ENCODE data around the gene SERPINB3. TPM values are rescaled to one million over a fixed set of nuclear protein-coding genes. Genes with fewer than 3 reads are reported as not detected.
"Not testable (repeated sequence)": the region's sequence is repeated elsewhere in the genome, so short reads cannot be mapped to it uniquely, and the experiment has no call there.

The SERPINB3 gene
- total RNA-seq, result not detected in 2 replicates

GRCh38 chr18:63661750-63662149 is at the start of gene SERPINB3:
SERPINB3 (minus strand) TSS chr18:63661893; CDS start chr18:63661216, 677 bp downstream.
- DNase-seq (ENCODE audit: low spot score); H3K9me3 Mint-ChIP-seq; intact Hi-C loops (cut with micrococcal nuclease); H3K27me3 Mint-ChIP-seq (ENCODE audit: insufficient read depth); H3K27ac Mint-ChIP-seq; H3K4me1 Mint-ChIP-seq (ENCODE audit: low read depth); H3K36me3 Mint-ChIP-seq (ENCODE audit: low read depth); H3K4me3 Mint-ChIP-seq: not testable (repeated sequence)

- Mint-ChIP-seq H3K4me3 (no peak overlapping the region), H3K4me1 (ENCODE audit: low read depth) (no peaks in the 10 kb centered on the region), H3K27me3 (ENCODE audit: insufficient read depth) (no peaks in the 10 kb centered on the region), H3K36me3 (ENCODE audit: low read depth) (no peaks in the 10 kb centered on the region), H3K27ac (no peak overlapping the region), H3K9me3 (peaks cover 4% of the 10 kb centered on the region)
- intact Hi-C loops (cut with micrococcal nuclease), result no loop called here
- no peak for DNase-seq (ENCODE audit: low spot score)
Measured at GRCh38 chr18:63708650-63709049, 47.0 kb upstream of the SERPINB3 start.

GRCh38 chr18:63707816-63708215 is 46.1 kb upstream of the SERPINB3 start:
- H3K36me3 Mint-ChIP-seq (ENCODE audit: low read depth), result no peaks in the 10 kb centered on the region
- H3K4me1 Mint-ChIP-seq (ENCODE audit: low read depth), result no peaks in the 10 kb centered on the region
- H3K27me3 Mint-ChIP-seq (ENCODE audit: insufficient read depth), result no peaks in the 10 kb centered on the region
- no peak for DNase-seq (ENCODE audit: low spot score)
- no peaks in the 10 kb centered on the region for H3K9me3 Mint-ChIP-seq
- H3K27ac Mint-ChIP-seq, result no peak overlapping the region
- no peak overlapping the region for H3K4me3 Mint-ChIP-seq
- intact Hi-C loops (cut with micrococcal nuclease), result no loop called here

- Mint-ChIP-seq H3K4me1 (ENCODE audit: low read depth) (no peaks in the 10 kb centered on the region), H3K27me3 (ENCODE audit: insufficient read depth) (no peaks in the 10 kb centered on the region), H3K4me3 (no peak overlapping the region), H3K36me3 (ENCODE audit: low read depth) (no peaks in the 10 kb centered on the region), H3K27ac (no peak overlapping the region), H3K9me3 (no peaks in the 10 kb centered on the region)
- intact Hi-C loops (cut with micrococcal nuclease), result no loop called here
- DNase-seq (ENCODE audit: low spot score), result no peak
Measured at GRCh38 chr18:63705401-63705800, 43.7 kb upstream of the SERPINB3 start.

- Mint-ChIP-seq H3K4me1 (ENCODE audit: low read depth) (no peaks in the 10 kb centered on the region), H3K9me3 (no peaks in the 10 kb centered on the region), H3K4me3 (no peak within 1 kb of the TSS), H3K27ac (no peak within 1 kb of the TSS), H3K27me3 (ENCODE audit: insufficient read depth) (no peaks in the 10 kb centered on the region), H3K36me3 (ENCODE audit: low read depth) (no peaks in the 10 kb centered on the region)
- no peak for DNase-seq (ENCODE audit: low spot score)
- intact Hi-C loops (cut with micrococcal nuclease), result no loop called here
Measured at GRCh38 chr18:63702660-63703059, 41.0 kb upstream of the SERPINB3 start, which contains the start of gene SERPINB11. SERPINB11 (plus strand) TSS chr18:63702960; CDS start chr18:63710194, 7,234 bp downstream.

GRCh38 chr18:63701952-63702351 is 40.3 kb upstream of the SERPINB3 start:
- H3K4me3 Mint-ChIP-seq, result no peak overlapping the region
- no peaks in the 10 kb centered on the region for H3K9me3 Mint-ChIP-seq
- H3K27ac Mint-ChIP-seq, result no peak overlapping the region
- H3K36me3 Mint-ChIP-seq (ENCODE audit: low read depth), result no peaks in the 10 kb centered on the region
- DNase-seq (ENCODE audit: low spot score), result no peak
- intact Hi-C loops (cut with micrococcal nuclease), result no loop called here
- no peaks in the 10 kb centered on the region for H3K4me1 Mint-ChIP-seq (ENCODE audit: low read depth)
- H3K27me3 Mint-ChIP-seq (ENCODE audit: insufficient read depth), result no peaks in the 10 kb centered on the region

GRCh38 chr18:63700501-63700900 is 38.8 kb upstream of the SERPINB3 start:
- H3K36me3 Mint-ChIP-seq (ENCODE audit: low read depth), result no peaks in the 10 kb centered on the region
- no peak overlapping the region for H3K27ac Mint-ChIP-seq
- no peaks in the 10 kb centered on the region for H3K9me3 Mint-ChIP-seq
- no peak overlapping the region for H3K4me3 Mint-ChIP-seq
- intact Hi-C loops (cut with micrococcal nuclease), result no loop called here
- no peak for DNase-seq (ENCODE audit: low spot score)
- H3K4me1 Mint-ChIP-seq (ENCODE audit: low read depth), result no peaks in the 10 kb centered on the region
- no peaks in the 10 kb centered on the region for H3K27me3 Mint-ChIP-seq (ENCODE audit: insufficient read depth)

- DNase-seq (ENCODE audit: low spot score), result no peak
- H3K9me3 Mint-ChIP-seq, result peaks cover 5% of the 10 kb centered on the region
Measured at GRCh38 chr18:63697097-63697660, 35.5 kb upstream of the SERPINB3 start.

GRCh38 chr18:63689064-63689463 is 27.4 kb upstream of the SERPINB3 start:
- DNase-seq (ENCODE audit: low spot score), result no peak
- Mint-ChIP-seq H3K27me3 (ENCODE audit: insufficient read depth) (no peaks in the 10 kb centered on the region), H3K27ac (no peak overlapping the region), H3K36me3 (ENCODE audit: low read depth) (no peaks in the 10 kb centered on the region), H3K4me3 (no peak overlapping the region), H3K4me1 (ENCODE audit: low read depth) (no peaks in the 10 kb centered on the region), H3K9me3 (peaks cover 5% of the 10 kb centered on the region)
- intact Hi-C loops (cut with micrococcal nuclease), result no loop called here

More at GRCh38 chr18:63697097-63697660, 35.5 kb upstream of the SERPINB3 start:
- intact Hi-C loops (cut with micrococcal nuclease), result no loop called here
- Mint-ChIP-seq H3K36me3 (ENCODE audit: low read depth) (no peaks in the 10 kb centered on the region), H3K27ac (no peak overlapping the region), H3K4me1 (ENCODE audit: low read depth) (no peaks in the 10 kb centered on the region), H3K4me3 (no peak overlapping the region), H3K27me3 (ENCODE audit: insufficient read depth) (no peaks in the 10 kb centered on the region)

- Mint-ChIP-seq H3K27me3 (ENCODE audit: insufficient read depth) (no peaks in the 10 kb centered on the region), H3K4me1 (ENCODE audit: low read depth) (no peaks in the 10 kb centered on the region), H3K9me3 (no peaks in the 10 kb centered on the region), H3K36me3 (ENCODE audit: low read depth) (no peaks in the 10 kb centered on the region), H3K4me3 (no peak overlapping the region), H3K27ac (no peak overlapping the region)
- intact Hi-C loops (cut with micrococcal nuclease), result no loop called here
- DNase-seq (ENCODE audit: low spot score), result no peak
Measured at GRCh38 chr18:63686871-63687270, 25.2 kb upstream of the SERPINB3 start.

GRCh38 chr18:63684718-63685117 is 23.0 kb upstream of the SERPINB3 start:
- H3K27ac Mint-ChIP-seq, result no peak overlapping the region
- intact Hi-C loops (cut with micrococcal nuclease), result no loop called here
- H3K36me3 Mint-ChIP-seq (ENCODE audit: low read depth), result no peaks in the 10 kb centered on the region
- no peaks in the 10 kb centered on the region for H3K27me3 Mint-ChIP-seq (ENCODE audit: insufficient read depth)
- H3K4me3 Mint-ChIP-seq, result no peak overlapping the region
- no peak for DNase-seq (ENCODE audit: low spot score)
- no peaks in the 10 kb centered on the region for H3K9me3 Mint-ChIP-seq
- H3K4me1 Mint-ChIP-seq (ENCODE audit: low read depth), result no peaks in the 10 kb centered on the region

GRCh38 chr18:63683890-63684289 is 22.2 kb upstream of the SERPINB3 start:
- Mint-ChIP-seq H3K27ac (no peak overlapping the region), H3K4me1 (ENCODE audit: low read depth) (no peaks in the 10 kb centered on the region), H3K27me3 (ENCODE audit: insufficient read depth) (no peaks in the 10 kb centered on the region), H3K4me3 (no peak overlapping the region), H3K36me3 (ENCODE audit: low read depth) (no peaks in the 10 kb centered on the region), H3K9me3 (no peaks in the 10 kb centered on the region)
- DNase-seq (ENCODE audit: low spot score), result no peak
- intact Hi-C loops (cut with micrococcal nuclease), result no loop called here

GRCh38 chr18:63683152-63683551 is 21.5 kb upstream of the SERPINB3 start:
- no peaks in the 10 kb centered on the region for H3K4me1 Mint-ChIP-seq (ENCODE audit: low read depth)
- intact Hi-C loops (cut with micrococcal nuclease), result no loop called here
- no peak for DNase-seq (ENCODE audit: low spot score)
- H3K4me3 Mint-ChIP-seq, result no peak overlapping the region
- no peak overlapping the region for H3K27ac Mint-ChIP-seq
- no peaks in the 10 kb centered on the region for H3K27me3 Mint-ChIP-seq (ENCODE audit: insufficient read depth)
- no peaks in the 10 kb centered on the region for H3K36me3 Mint-ChIP-seq (ENCODE audit: low read depth)
- H3K9me3 Mint-ChIP-seq, result no peaks in the 10 kb centered on the region

All from activated T-helper 1 cell treated with anti-CD3 and anti-CD28 coated beads, Interleukin-12 subunit alpha, Interleukin-12 subunit beta, Interleukin-2, Interleukin-4 antibody, amounts not matched to agents 30 ng/mL and 10 ng/mL and 1 ng/mL, durations not matched to agents 14 hours and 24 hours and 36 hours (primary cell).